CD14-positive monocyte (primary cell): ENCODE data around the gene UBE3C. TPM values are rescaled to one million over a fixed set of nuclear protein-coding genes. Genes with fewer than 3 reads are reported as not detected.

ENCODE experiments used
- DNase-seq, 3 donors: peaks; one replicate each; pipeline ENCODE4 v3.0.0-alpha.2; 2011 to 2022
- H2AFZ ChIP-seq: 2 replicates; pipeline ENCODE4 v1.6.0; 2012; ENCODE audit warnings: mild to moderate bottlenecking, low read depth, low read length, inconsistent platforms; ENCODE audit not compliant: insufficient read depth, poor library complexity, severe bottlenecking
- H3K27ac ChIP-seq, 2 donors: 1 replicate in 1 of 2; 2 replicates in 1 of 2; pipeline ENCODE4 v1.5.1; 2012 to 2013; ENCODE audit warnings: low read length in 2 of 2, control low read depth in 1 of 2, inconsistent platforms in 1 of 2, low read depth in 1 of 2, mild to moderate bottlenecking in 1 of 2
- H3K27me3 ChIP-seq, 2 donors: one replicate each; pipeline versions ENCODE4 v1.6.0 to v1.6.1; 2011 to 2013; ENCODE audit warnings: low read length in 2 of 2; ENCODE audit not compliant: control insufficient read depth in 2 of 2, insufficient read depth in 2 of 2
- H3K36me3 ChIP-seq, 2 donors: replicated peaks in 1 of 2; 1 replicate in 1 of 2; 2 replicates in 1 of 2; pipeline versions ENCODE4 v1.5.1 to v1.6.1; 2012 to 2013; ENCODE audit warnings: low read length in 2 of 2, control low read depth in 1 of 2, inconsistent platforms in 1 of 2, mild to moderate bottlenecking in 1 of 2; ENCODE audit not compliant: insufficient read depth in 2 of 2, control insufficient read depth in 1 of 2
- H3K4me1 ChIP-seq, 2 donors: 1 replicate in 1 of 2; 2 replicates in 1 of 2; pipeline versions ENCODE4 v1.5.1 to v1.6.1; 2012 to 2013; ENCODE audit warnings: low read length in 2 of 2, control low read depth in 1 of 2, inconsistent platforms in 1 of 2, mild to moderate bottlenecking in 1 of 2, moderate library complexity in 1 of 2; ENCODE audit not compliant: insufficient read depth in 2 of 2, control insufficient read depth in 1 of 2
- H3K4me2 ChIP-seq: replicated peaks from 2 replicates; pipeline ENCODE3; 2012; ENCODE audit warnings: low read length, moderate library complexity, mild to moderate bottlenecking; ENCODE audit not compliant: poor library complexity, severe bottlenecking; ENCODE audit errors: extremely low read depth
- H3K4me3 ChIP-seq, 3 experiments: fragments of 200-600 bp in 1 of 3; sonication (generic) in 1 of 3; replicated peaks in 1 of 3; 1 replicate in 2 of 3; 2 replicates in 1 of 3; pipeline ENCODE4 v1.5.1; 2011 to 2013; ENCODE audit warnings: low read length in 3 of 3, mild to moderate bottlenecking in 3 of 3, control low read depth in 2 of 3, low read depth in 2 of 3, inconsistent platforms in 1 of 3, moderate library complexity in 1 of 3
- H3K79me2 ChIP-seq: 2 replicates; pipeline ENCODE4 v1.6.0; 2012; ENCODE audit warnings: mild to moderate bottlenecking, control low read depth, inconsistent platforms, low read length, moderate library complexity; ENCODE audit not compliant: insufficient read depth
- H3K9ac ChIP-seq: 2 replicates; pipeline ENCODE4 v1.6.0; 2017; ENCODE audit warnings: low read length, mild to moderate bottlenecking; ENCODE audit not compliant: insufficient read depth, poor library complexity, severe bottlenecking
- H3K9me3 ChIP-seq, 2 donors: replicated peaks in 1 of 2; 1 replicate in 1 of 2; 2 replicates in 1 of 2; pipeline versions ENCODE4 v1.5.1 to v1.6.1; 2012 to 2013; ENCODE audit warnings: low read length in 2 of 2, control low read depth in 1 of 2; ENCODE audit not compliant: control insufficient read depth in 1 of 2, insufficient read depth in 1 of 2
- H4K20me1 ChIP-seq: 2 replicates; pipeline ENCODE4 v1.6.0; 2012; ENCODE audit warnings: mild to moderate bottlenecking, low read length, control low read depth, moderate library complexity; ENCODE audit not compliant: insufficient read depth
- H3K27ac Mint-ChIP-seq, 7 donors: one replicate each; pipeline ENCODE4 v1.8.0; 2020; ENCODE audit warnings: mild to moderate bottlenecking in 7 of 7, mixed read lengths in 7 of 7, moderate library complexity in 6 of 7, inconsistent platforms in 2 of 7
- H3K27me3 Mint-ChIP-seq, 3 donors: one replicate each; pipeline ENCODE4 v1.8.0; 2021 to 2022; ENCODE audit warnings: low read depth in 3 of 3, mild to moderate bottlenecking in 3 of 3, mixed read lengths in 3 of 3, moderate library complexity in 3 of 3, inconsistent platforms in 1 of 3
- H3K36me3 Mint-ChIP-seq, 2 donors: one replicate each; pipeline ENCODE4 v1.8.0; 2020; ENCODE audit warnings: mixed read lengths in 2 of 2, inconsistent platforms in 1 of 2, mild to moderate bottlenecking in 1 of 2
- H3K4me1 Mint-ChIP-seq: one replicate; pipeline ENCODE4 v1.8.0; 2020; ENCODE audit warnings: mild to moderate bottlenecking, mixed read lengths
- H3K4me3 Mint-ChIP-seq, 2 donors: one replicate each; pipeline ENCODE4 v1.8.0; 2020; ENCODE audit warnings: mild to moderate bottlenecking in 2 of 2, mixed read lengths in 2 of 2, moderate library complexity in 1 of 2
- H3K9me3 Mint-ChIP-seq, 7 donors: one replicate each; pipeline ENCODE4 v1.8.0; 2020 to 2022; ENCODE audit warnings: mixed read lengths in 7 of 7, mild to moderate bottlenecking in 6 of 7, moderate library complexity in 6 of 7, inconsistent platforms in 2 of 7
- WGBS: methylation state at CpG from one replicate; pipeline ENCODE4 v1.1.5; 2013; ENCODE audit warnings: missing lambda C conversion rate; ENCODE audit not compliant: insufficient coverage; 5-methylcytosine and 5-hydroxymethylcytosine counted together
- intact Hi-C, 2 donors: fragments of 100-400 bp; cut with micrococcal nuclease; formaldehyde crosslinking; loops; one replicate each; pipeline versions ENCODE4 v1.15.0 to v1.15.1; 2023
- polyA plus RNA-seq, 3 donors: library from polyadenylated mRNA; depleted of rRNA in 1 of 3; unstranded in 2 of 3; stranded (reverse) in 1 of 3; fragments of 300-500 nt in 2 of 3; fragments of >200 nt in 1 of 3; fragmentation: Illumina TruSeq in 2 of 3; gene quantifications; 1 replicate in 2 of 3; 2 replicates in 1 of 3; pipeline ENCODE4 v1.2.3, GENCODE V29; 2012 to 2021
- TF ChIP-seq, protein P1 (sequence below): fragments of 200-600 bp; IDR thresholded peaks from one replicate; pipeline ENCODE4 v1.8.0; 2022; ENCODE audit warnings: antibody characterized with exemption, mild to moderate bottlenecking

The UBE3C gene
- polyA plus RNA-seq, 3 donors = 19.5 to 34.5 (median 24.3) TPM

DNA sequence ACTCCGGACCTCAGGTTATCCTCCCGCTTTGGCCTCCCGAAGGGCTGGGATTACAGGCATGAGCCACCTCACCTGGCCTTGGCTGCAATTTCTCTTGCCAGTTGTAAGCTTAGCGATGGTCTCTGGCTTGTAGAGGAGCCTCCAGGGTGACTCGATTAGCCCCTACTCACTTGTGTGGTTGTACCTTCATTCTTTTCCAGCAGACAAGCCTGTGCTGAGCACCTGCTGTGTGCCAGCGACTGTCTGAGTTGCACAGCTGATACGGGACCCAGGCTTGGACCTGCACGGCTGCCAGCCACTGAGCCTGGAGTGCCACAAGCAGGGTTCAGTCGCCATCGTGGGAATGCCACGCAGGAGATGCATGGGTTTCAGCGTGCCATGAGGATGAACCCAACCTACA is 156.0 kb downstream of the UBE3C start:
- H3K9me3 Mint-ChIP-seq = no peaks in the 10 kb centered on the region
- Histone ChIP-seq H4K20me1 (no peaks in the 10 kb centered on the region), H3K27ac (no peak overlapping the region), H3K9ac (no peak overlapping the region), H3K4me2 (no peak overlapping the region), H3K79me2 (no peaks in the 10 kb centered on the region), H3K4me1 (peaks cover 16 to 21% of the 10 kb centered on the region in 2 donors), H3K4me3 (no peak overlapping the region), H3K36me3 (no peaks in the 10 kb centered on the region), H2AFZ (no peak overlapping the region), H3K9me3 (no peaks in the 10 kb centered on the region), H3K27me3 (no peaks in the 10 kb centered on the region)
- WGBS = 91% methylated on average over 9 of the region's 12 CpGs
- intact Hi-C loops = no loop called here
- peaks cover 27% of the 10 kb centered on the region for H3K4me1 Mint-ChIP-seq
- DNase-seq = peak in 1 of 3 donors; percentile 3
- TF ChIP-seq, protein P1, sequence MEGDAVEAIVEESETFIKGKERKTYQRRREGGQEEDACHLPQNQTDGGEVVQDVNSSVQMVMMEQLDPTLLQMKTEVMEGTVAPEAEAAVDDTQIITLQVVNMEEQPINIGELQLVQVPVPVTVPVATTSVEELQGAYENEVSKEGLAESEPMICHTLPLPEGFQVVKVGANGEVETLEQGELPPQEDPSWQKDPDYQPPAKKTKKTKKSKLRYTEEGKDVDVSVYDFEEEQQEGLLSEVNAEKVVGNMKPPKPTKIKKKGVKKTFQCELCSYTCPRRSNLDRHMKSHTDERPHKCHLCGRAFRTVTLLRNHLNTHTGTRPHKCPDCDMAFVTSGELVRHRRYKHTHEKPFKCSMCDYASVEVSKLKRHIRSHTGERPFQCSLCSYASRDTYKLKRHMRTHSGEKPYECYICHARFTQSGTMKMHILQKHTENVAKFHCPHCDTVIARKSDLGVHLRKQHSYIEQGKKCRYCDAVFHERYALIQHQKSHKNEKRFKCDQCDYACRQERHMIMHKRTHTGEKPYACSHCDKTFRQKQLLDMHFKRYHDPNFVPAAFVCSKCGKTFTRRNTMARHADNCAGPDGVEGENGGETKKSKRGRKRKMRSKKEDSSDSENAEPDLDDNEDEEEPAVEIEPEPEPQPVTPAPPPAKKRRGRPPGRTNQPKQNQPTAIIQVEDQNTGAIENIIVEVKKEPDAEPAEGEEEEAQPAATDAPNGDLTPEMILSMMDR = no peak
- H3K27ac Mint-ChIP-seq = no peak overlapping the region
- no peak overlapping the region for H3K4me3 Mint-ChIP-seq
- H3K36me3 Mint-ChIP-seq = peaks cover 0 to 5% of the 10 kb centered on the region in 2 donors
- peaks cover 0 to 2% (median 2%) of the 10 kb centered on the region in 3 donors for H3K27me3 Mint-ChIP-seq

DNA sequence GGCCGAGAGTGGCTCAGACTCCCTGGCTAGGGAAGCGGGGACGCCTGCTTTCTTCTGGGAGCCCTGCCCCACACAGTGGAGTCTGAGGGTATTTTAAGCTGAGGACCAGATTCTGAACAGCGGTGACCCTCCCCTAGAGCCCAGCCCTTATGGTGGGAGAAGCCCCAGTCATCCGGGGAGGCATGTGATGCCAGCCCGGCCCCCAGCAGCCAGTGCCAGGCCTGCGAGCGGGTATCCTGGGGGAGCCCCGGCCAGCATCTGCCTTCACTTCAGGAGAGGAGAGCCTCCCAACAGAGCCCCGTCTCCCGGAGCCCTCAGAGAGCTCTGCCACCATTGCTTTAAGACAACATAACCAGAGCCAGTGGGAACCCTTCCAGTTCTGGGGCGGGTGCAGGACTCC is 156.6 kb downstream of the UBE3C start:
- Histone ChIP-seq H2AFZ (no peak overlapping the region), H3K27me3 (no peaks in the 10 kb centered on the region), H3K9me3 (no peaks in the 10 kb centered on the region), H4K20me1 (no peaks in the 10 kb centered on the region), H3K36me3 (no peaks in the 10 kb centered on the region), H3K27ac (no peak overlapping the region), H3K4me1 (peaks cover 21 to 27% of the 10 kb centered on the region in 2 donors), H3K4me2 (no peak overlapping the region), H3K79me2 (no peaks in the 10 kb centered on the region), H3K4me3 (no peak overlapping the region), H3K9ac (no peak overlapping the region)
- no peak overlapping the region for H3K27ac Mint-ChIP-seq
- intact Hi-C loops = no loop called here
- H3K27me3 Mint-ChIP-seq = peaks cover 0 to 2% (median 2%) of the 10 kb centered on the region in 3 donors
- 93% methylated on average over 11 of the region's 12 CpGs for WGBS
- no peaks in the 10 kb centered on the region for H3K9me3 Mint-ChIP-seq
- H3K4me1 Mint-ChIP-seq = peaks cover 31% of the 10 kb centered on the region
- H3K4me3 Mint-ChIP-seq = no peak overlapping the region
- TF ChIP-seq, protein P1 = no peak
- peak in 1 of 3 donors; percentile 1 for DNase-seq
- peaks cover 0 to 5% of the 10 kb centered on the region in 2 donors for H3K36me3 Mint-ChIP-seq
